NCI-H2227 (cell line): ENCODE measurements around the gene UBE2R2.

Source experiments
- DNase-seq: peaks from one replicate; lab custom pipeline; 2025; ENCODE audit not compliant: unreplicated experiment; lab: John Stamatoyannopoulos, UW

UBE2R2 gene

GRCh38 chr9:33880211-33881089 lies 63.5 kb downstream of the UBE2R2 start:
- DNase-seq = no peak

GRCh38 chr9:33881635-33882034 lies 64.7 kb downstream of the UBE2R2 start:
- no peak for DNase-seq

GRCh38 chr9:33884856-33885701 lies 68.1 kb downstream of the UBE2R2 start:
- peak; percentile 64 for DNase-seq

DNA sequence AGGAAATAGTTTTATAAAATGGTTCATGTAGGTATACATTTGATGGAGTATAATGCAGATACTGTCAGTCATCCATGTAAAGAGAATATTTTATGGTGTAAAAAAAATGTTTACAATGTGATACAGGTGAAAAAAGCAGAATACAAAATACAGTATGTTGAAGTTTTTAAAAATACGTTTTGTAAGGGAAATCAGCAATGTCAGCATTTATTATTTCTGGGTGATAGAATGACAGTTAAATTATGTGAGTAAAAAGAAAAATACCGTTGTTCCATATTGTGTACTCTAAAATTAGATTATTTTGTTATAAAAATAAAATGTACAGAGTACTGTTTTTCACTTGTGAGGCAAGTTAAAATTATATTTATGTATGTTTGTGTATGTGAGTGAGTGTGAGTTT lies 69.0 kb downstream of the UBE2R2 start:
- DNase-seq = no peak

- no peak for DNase-seq
Measured at GRCh38 chr9:33893861-33894260, 76.9 kb downstream of the UBE2R2 start.

GRCh38 chr9:33894316-33894715 lies 77.4 kb downstream of the UBE2R2 start:
- DNase-seq = no peak

DNA sequence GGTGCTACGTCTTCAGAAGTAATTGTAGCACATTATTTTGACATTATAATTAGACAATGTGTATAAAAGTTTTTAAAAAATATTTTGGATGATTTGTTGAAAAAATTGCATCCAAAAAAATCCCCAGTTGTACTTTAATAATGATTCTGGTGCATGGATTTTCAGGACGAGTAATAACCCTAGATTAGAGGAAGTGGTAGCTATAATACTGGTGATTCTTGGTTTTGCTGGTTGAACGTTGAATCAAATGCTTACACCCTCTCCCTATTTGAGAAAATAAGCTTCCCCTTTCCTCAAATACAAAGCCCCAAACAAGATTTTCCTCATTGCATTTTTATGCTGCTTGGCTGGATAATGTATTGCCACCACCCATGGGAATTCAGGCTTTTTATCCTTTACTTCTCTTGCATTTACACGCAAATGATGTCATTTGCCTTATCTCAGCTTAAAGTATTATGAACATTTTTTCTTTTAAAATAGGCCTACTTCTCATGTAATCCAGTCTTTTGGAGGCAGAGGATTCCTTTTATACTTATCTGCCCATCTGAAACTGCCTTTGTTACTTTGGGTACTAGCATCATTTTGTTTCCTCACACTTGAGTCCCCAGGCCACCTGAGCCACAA lies 86.3 kb downstream of the UBE2R2 start:
- DNase-seq = no peak

DNA sequence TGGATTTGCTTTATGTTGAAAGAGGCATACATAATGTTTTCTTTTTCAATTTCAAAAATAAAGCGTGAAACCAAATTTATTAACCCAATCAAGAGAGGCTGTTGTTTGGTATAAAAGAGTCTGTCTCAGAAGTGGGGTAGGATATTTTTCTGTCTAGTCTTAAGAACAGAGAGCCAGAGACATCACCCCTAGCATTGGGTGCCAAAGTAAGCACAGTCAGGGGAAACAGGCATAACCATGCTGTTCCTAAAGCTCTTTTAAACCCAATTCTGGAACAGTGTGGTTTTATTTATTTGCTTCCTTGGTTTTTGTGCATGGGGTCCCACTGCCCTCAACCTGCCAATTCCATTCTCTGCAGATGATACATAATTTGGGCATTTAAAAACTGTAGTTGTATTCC lies 88.2 kb downstream of the UBE2R2 start:
- DNase-seq = no peak

DNA sequence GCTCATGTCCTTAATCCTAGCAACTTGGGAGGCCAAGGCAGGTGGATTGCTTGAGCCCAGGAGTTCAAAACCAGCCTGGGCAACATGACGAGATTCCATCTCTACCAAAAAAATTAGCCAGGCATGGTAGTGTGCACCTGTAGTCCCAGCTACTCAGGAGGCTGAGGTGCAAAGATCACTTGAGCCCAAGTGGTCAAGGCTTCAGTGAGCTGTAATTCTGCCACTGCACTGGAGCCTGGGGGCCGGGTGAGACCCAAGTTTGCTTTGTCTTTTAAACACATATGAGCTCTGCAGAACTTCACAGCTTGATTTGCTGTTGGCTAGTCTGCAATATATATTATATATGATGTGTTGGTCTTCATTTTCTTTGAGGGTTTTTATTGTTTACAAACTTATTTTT lies 89.8 kb downstream of the UBE2R2 start:
- no peak for DNase-seq

DNA sequence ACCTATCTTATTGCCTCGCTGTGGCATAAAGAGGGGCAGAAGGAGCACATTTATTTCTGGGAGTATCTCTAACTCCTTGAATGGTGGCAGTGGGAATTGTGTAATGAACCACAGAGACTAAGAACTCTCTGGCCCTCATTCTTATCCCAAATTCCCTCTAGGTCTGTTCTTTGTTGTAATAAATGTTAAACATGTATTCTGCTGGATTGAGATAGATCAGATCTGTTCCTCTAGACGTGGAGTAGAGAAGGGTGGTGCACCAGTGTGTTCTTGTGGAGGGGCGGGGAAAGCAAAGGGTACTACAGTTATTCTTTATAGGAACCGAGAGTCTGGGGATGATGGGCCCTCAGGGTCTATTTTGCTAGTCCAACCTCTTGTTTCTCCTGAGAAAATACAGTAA lies 90.4 kb downstream of the UBE2R2 start:
- DNase-seq = no peak

GRCh38 chr9:33908114-33908513 lies 91.2 kb downstream of the UBE2R2 start:
- DNase-seq = no peak

DNA sequence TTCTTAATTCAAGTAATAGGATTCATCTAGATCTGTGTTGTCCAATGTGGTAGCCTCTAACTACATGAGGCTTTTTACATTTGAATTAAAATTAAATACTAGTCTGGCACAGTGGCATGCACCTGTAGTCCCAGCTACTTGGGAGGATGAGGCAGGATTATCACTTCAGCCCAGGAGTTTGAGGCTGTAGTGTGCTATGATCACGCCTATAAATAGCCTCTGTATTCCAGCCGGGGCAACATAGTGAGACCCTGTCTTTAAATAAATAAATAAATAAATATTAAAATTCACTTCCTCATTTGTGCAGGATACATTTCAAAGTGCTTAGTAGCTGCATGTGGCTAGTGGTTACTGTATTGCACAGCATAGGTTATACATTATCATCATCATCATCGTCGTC lies 91.8 kb downstream of the UBE2R2 start:
- DNase-seq = no peak

DNA sequence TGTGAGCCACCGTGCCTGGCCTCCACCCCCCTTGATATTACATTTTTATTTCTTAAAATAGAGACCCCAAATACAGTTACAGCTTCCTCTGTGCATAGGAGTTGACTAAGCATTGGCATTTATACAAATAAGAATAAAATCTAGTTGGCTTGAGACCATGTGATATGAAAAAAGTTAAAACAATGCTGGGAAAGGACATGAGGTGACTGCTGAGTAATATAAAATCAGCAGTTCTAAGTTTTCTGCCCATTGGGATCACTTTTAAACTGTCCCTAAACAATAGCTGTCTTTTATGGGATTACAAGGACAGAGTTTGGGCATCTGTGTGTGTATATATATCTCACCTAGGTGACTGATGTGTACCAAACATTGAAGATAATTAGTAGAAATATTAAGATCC lies 96.6 kb downstream of the UBE2R2 start:
- no peak for DNase-seq

DNA sequence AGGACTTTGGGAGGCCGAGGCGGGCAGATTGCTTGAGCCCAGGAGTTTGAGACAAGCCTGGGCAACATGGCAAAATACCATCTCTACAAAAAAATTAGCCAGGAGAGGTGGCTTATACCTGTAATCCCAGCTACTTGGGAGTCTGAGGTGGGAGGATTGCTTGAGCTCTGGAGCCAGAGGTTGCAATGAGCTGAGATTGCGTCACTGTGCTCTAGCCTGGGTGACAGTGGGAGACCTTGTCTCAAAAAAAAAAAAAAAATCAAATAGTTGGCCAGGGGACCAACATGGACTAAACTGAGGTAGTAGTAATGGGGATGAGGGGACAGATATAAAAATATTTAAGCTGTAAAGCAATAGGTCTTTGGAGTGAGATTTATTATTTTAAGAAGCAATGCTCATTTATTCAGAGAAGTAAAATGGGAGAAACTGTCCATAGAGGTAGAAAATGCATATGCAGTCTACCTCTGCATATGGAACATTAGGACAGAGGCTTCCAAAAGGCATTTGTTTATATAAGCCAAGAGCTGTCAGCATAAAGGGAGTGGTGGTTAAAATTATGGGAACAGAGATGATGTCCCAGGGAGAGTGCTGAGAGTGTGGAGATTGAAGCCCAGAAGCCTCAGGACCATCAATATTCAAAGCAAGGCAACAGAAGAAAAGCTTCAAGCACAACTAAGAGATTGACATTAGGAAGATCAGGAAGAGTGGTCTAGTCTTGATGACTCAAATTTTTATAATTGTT lies 98.1 kb downstream of the UBE2R2 start:
- DNase-seq = no peak

DNA sequence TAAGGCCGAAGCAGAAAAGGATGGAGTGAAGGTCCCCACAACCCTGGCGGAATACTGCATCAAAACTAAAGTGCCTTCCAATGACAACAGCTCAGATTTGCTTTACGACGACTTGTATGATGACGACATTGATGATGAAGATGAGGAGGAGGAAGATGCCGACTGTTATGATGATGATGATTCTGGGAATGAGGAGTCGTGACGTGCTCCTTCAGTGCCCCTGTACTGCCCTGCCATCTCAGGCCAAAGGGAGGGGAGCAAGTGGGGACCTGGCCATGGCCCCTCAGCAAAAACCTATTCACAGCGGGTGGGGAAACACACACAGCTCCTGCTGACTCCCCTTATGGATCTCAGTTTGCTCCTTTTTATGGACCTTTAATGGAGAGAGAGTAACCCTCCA lies 100.1 kb downstream of the UBE2R2 start:
- no peak for DNase-seq

- no peak for DNase-seq
Measured at GRCh38 chr9:33919276-33919897, 102.4 kb downstream of the UBE2R2 start.

GRCh38 chr9:33921967-33922895 lies 105.3 kb downstream of the UBE2R2 start:
- no peak for DNase-seq

- DNase-seq = no peak
Measured at GRCh38 chr9:33923079-33923478, 106.1 kb downstream of the UBE2R2 start.

DNA sequence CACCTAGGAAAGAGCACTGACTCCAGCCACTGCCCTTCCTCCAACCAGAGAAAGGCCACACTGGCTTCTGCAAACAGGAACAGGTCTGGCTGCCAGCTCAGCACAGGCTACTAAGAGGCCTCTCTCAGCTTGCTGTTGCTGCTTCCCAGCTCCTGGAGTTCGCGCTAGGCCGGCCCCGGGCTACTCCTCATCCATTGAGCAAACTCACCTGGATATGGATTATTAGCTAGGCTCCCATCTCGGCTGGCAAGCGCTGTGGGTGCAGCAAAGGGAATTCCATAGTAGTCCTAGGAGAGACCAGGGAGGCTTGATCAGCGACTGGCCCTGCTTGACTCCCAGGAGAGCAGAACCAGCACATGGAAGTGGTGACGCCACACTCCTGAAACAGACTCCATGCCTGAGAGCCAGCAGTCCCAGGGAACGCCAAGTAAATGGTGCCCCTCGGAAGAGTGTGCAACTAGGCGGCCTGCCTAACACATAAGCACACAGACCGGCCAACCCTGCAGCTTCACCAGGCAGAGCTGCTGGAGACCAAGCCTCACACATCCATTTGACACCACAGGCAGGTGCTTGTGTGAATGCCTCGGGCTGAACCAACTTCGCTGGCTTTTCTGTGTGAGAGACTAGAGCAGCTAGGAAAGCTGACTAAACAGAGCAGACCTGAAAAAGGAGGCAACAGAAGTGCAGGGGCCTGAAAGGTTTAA lies 107.2 kb downstream of the UBE2R2 start:
- DNase-seq = no peak
